Measurements from ENCODE around the gene FSTL4. TPM values are rescaled to one million over a fixed set of nuclear protein-coding genes. Genes with fewer than 3 reads are reported as not detected.

The FSTL4 gene
- total RNA-seq, 1 donor = 0.52 TPM

DNA sequence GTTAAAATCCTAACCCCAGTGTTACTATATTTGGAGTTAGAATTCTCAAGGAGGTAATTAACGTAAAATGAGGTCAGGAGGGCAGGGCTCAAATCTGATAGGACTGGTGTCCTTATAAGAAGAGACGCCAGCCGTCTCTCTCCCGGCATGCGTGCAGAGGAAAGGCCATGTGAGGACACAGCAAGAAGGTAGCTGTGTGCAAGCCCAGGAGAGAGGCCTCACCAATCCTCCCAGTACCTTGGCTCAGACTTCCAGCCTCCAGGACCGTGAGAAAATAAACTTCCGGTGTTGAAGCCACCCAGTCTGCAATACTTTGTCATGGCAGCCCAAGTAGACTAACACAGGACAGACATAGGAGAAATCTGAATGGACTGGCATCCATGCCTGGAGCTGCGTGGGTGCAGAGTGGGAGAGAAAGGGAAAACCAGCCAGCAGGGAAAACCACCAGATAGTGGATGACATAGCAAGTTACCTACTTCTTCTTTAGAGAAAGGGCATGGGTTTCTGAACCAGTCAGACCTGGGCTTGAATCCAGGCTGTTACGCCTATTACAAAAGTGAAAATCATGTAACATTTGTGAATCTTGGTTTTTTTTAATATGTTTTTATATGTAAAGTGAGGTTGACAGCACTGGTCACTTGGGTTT lies 89.2 kb downstream of the FSTL4 start:
- Histone ChIP-seq H3K27me3 (ENCODE audit: insufficient read depth, low read length) (no peaks in the 10 kb centered on the region), H3K4me1 (ENCODE audit: insufficient read depth, low read length) (no peaks in the 10 kb centered on the region), H3K4me3 (ENCODE audit: low read length) (no peak overlapping the region), H3K9me3 (ENCODE audit: low read depth, low read length) (no peaks in the 10 kb centered on the region)

GRCh38 chr5:133521801-133522200 lies 90.5 kb downstream of the FSTL4 start:
- no peaks in the 10 kb centered on the region for H3K4me1 ChIP-seq (ENCODE audit: insufficient read depth, low read length)
- H3K9me3 ChIP-seq (ENCODE audit: low read depth, low read length) = no peaks in the 10 kb centered on the region
- no peaks in the 10 kb centered on the region for H3K27me3 ChIP-seq (ENCODE audit: insufficient read depth, low read length)
- no peak overlapping the region for H3K4me3 ChIP-seq (ENCODE audit: low read length)

- Histone ChIP-seq H3K9me3 (ENCODE audit: low read depth, low read length) (no peaks in the 10 kb centered on the region), H3K4me1 (ENCODE audit: insufficient read depth, low read length) (no peaks in the 10 kb centered on the region), H3K4me3 (ENCODE audit: low read length) (no peak overlapping the region), H3K27me3 (ENCODE audit: insufficient read depth, low read length) (no peaks in the 10 kb centered on the region)
Measured at GRCh38 chr5:133520991-133521706, 91.2 kb downstream of the FSTL4 start.

GRCh38 chr5:133520062-133520461 lies 92.3 kb downstream of the FSTL4 start:
- no peaks in the 10 kb centered on the region for H3K4me1 ChIP-seq (ENCODE audit: insufficient read depth, low read length)
- H3K27me3 ChIP-seq (ENCODE audit: insufficient read depth, low read length) = no peaks in the 10 kb centered on the region
- H3K9me3 ChIP-seq (ENCODE audit: low read depth, low read length) = no peaks in the 10 kb centered on the region
- H3K4me3 ChIP-seq (ENCODE audit: low read length) = no peak overlapping the region

- H3K27me3 ChIP-seq (ENCODE audit: insufficient read depth, low read length) = no peaks in the 10 kb centered on the region
Measured at GRCh38 chr5:133519191-133519590, 93.2 kb downstream of the FSTL4 start.

GRCh38 chr5:133514456-133514855 lies 97.9 kb downstream of the FSTL4 start:
- Histone ChIP-seq H3K27me3 (ENCODE audit: insufficient read depth, low read length) (no peaks in the 10 kb centered on the region), H3K4me3 (ENCODE audit: low read length) (no peak overlapping the region), H3K9me3 (ENCODE audit: low read depth, low read length) (no peaks in the 10 kb centered on the region), H3K4me1 (ENCODE audit: insufficient read depth, low read length) (no peaks in the 10 kb centered on the region)

More at GRCh38 chr5:133519191-133519590, 93.2 kb downstream of the FSTL4 start:
- no peaks in the 10 kb centered on the region for H3K9me3 ChIP-seq (ENCODE audit: low read depth, low read length)
- no peak overlapping the region for H3K4me3 ChIP-seq (ENCODE audit: low read length)
- no peaks in the 10 kb centered on the region for H3K4me1 ChIP-seq (ENCODE audit: insufficient read depth, low read length)

DNA sequence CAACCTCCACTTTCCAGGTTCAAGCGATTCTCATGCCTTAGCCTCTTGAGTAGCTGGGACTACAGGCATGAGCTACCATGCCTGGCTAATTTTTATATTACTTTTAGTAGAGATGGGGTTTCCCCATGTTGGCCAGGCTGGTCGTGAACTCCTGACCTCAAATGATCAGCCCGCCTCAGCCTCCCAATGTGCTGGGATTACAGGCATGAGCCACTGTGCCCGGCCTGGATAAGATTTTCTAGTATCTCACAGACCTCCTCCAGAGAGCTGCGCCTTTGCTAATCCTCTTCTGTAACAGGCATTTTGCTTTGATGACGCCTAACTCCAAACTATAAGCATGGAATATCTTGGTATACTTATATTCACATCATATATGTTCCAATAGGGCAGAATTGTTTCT lies 99.4 kb downstream of the FSTL4 start:
- no peaks in the 10 kb centered on the region for H3K9me3 ChIP-seq (ENCODE audit: low read depth, low read length)
- H3K4me1 ChIP-seq (ENCODE audit: insufficient read depth, low read length) = no peaks in the 10 kb centered on the region
- no peak overlapping the region for H3K4me3 ChIP-seq (ENCODE audit: low read length)
- no peaks in the 10 kb centered on the region for H3K27me3 ChIP-seq (ENCODE audit: insufficient read depth, low read length)

GRCh38 chr5:133511653-133512235 lies 100.6 kb downstream of the FSTL4 start:
- no peaks in the 10 kb centered on the region for H3K4me1 ChIP-seq (ENCODE audit: insufficient read depth, low read length)
- H3K4me3 ChIP-seq (ENCODE audit: low read length) = no peak overlapping the region
- H3K27me3 ChIP-seq (ENCODE audit: insufficient read depth, low read length) = no peaks in the 10 kb centered on the region
- no peaks in the 10 kb centered on the region for H3K9me3 ChIP-seq (ENCODE audit: low read depth, low read length)

- Histone ChIP-seq H3K4me1 (ENCODE audit: insufficient read depth, low read length) (no peaks in the 10 kb centered on the region), H3K27me3 (ENCODE audit: insufficient read depth, low read length) (no peaks in the 10 kb centered on the region), H3K9me3 (ENCODE audit: low read depth, low read length) (no peaks in the 10 kb centered on the region), H3K4me3 (ENCODE audit: low read length) (no peak overlapping the region)
Measured at GRCh38 chr5:133510634-133511262, 101.6 kb downstream of the FSTL4 start.

DNA sequence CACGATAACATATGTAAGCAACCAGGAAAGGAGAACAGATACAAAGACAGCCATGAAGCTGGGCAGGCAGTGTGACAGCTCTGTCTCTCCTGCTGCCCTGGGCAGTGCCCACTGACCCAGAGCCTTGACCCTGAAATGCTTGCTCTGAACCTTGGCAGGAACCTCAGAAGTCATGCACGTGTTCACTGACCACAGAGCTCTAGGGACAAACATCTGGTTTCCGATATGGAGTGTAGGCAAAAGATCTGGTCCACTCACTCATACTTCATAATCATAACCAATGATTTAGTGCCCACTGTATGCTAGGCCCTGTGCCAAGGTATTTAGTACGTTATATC lies 102.6 kb downstream of the FSTL4 start:
- Histone ChIP-seq H3K9me3 (ENCODE audit: low read depth, low read length) (no peaks in the 10 kb centered on the region), H3K4me1 (ENCODE audit: insufficient read depth, low read length) (no peaks in the 10 kb centered on the region), H3K4me3 (ENCODE audit: low read length) (no peak overlapping the region), H3K27me3 (ENCODE audit: insufficient read depth, low read length) (no peaks in the 10 kb centered on the region)

DNA sequence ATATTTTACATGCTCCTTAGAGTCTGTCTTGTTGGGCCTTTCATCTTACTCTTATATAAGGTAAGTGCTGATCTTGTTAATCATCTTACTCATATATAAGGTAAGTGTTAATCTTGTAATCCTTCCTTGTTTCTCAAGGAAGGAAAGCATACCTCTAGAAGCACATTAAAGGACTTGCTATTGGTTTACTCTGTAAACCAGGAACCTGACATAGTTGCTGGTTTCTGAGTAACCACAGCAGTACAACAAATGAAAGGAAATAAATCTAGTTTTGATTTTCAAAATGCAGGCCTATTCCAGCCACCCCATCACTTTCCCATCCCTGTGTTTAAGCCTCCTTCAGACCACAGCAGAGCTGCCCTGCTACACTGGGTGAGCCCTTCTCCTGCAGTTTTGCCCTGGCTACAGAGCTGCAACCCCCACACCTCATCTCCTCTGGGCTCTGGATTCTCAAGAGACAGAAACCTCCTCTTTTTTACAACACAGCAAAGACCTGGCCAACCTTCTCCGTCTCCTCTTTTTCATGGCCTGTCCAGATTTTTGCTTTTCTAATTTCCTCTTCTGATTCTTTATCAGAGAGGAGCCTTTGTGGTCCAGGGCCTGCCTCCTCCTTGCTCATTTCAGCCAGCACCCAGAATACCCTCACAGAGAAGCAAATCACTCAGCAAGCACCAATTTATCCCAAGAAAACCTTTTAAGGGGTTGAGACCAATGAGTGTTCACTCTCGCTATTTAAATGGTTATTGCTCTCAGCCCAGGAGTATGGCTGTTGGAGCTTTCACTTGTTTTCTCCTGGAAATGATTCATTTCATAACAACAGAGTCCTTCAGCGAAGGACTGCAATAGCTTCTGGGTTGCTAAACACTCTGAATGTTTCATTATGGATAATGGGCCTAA lies 103.2 kb downstream of the FSTL4 start:
- no peaks in the 10 kb centered on the region for H3K27me3 ChIP-seq (ENCODE audit: insufficient read depth, low read length)
- no peaks in the 10 kb centered on the region for H3K9me3 ChIP-seq (ENCODE audit: low read depth, low read length)
- no peaks in the 10 kb centered on the region for H3K4me1 ChIP-seq (ENCODE audit: insufficient read depth, low read length)
- H3K4me3 ChIP-seq (ENCODE audit: low read length) = no peak overlapping the region

- no peaks in the 10 kb centered on the region for H3K4me1 ChIP-seq (ENCODE audit: insufficient read depth, low read length)
- no peaks in the 10 kb centered on the region for H3K9me3 ChIP-seq (ENCODE audit: low read depth, low read length)
- no peaks in the 10 kb centered on the region for H3K27me3 ChIP-seq (ENCODE audit: insufficient read depth, low read length)
- no peak overlapping the region for H3K4me3 ChIP-seq (ENCODE audit: low read length)
Measured at GRCh38 chr5:133508331-133508730, 104.0 kb downstream of the FSTL4 start.

- Histone ChIP-seq H3K4me3 (ENCODE audit: low read length) (no peak overlapping the region), H3K9me3 (ENCODE audit: low read depth, low read length) (no peaks in the 10 kb centered on the region)
Measured at GRCh38 chr5:133506181-133506580, 106.2 kb downstream of the FSTL4 start.

GRCh38 chr5:133503511-133503910 lies 108.8 kb downstream of the FSTL4 start:
- Histone ChIP-seq H3K4me1 (ENCODE audit: insufficient read depth, low read length) (no peaks in the 10 kb centered on the region), H3K4me3 (ENCODE audit: low read length) (no peak overlapping the region), H3K27me3 (ENCODE audit: insufficient read depth, low read length) (no peaks in the 10 kb centered on the region), H3K9me3 (ENCODE audit: low read depth, low read length) (no peaks in the 10 kb centered on the region)

More at GRCh38 chr5:133506181-133506580, 106.2 kb downstream of the FSTL4 start:
- no peaks in the 10 kb centered on the region for H3K27me3 ChIP-seq (ENCODE audit: insufficient read depth, low read length)
- H3K4me1 ChIP-seq (ENCODE audit: insufficient read depth, low read length) = no peaks in the 10 kb centered on the region
